IPS-18c (cell line): ENCODE measurements around the gene FNDC8.
"Not testable (repeated sequence)": the region's sequence is repeated elsewhere in the genome, so short reads cannot be mapped to it uniquely, and the experiment has no call there.

Source experiments
- H3K4me3 ChIP-seq: 2 replicates; pipeline ENCODE4 v1.7.0; 2013; ENCODE audit warnings: low read depth, mild to moderate bottlenecking, low read length, moderate library complexity; ENCODE audit not compliant: insufficient read depth
- H3K9me3 ChIP-seq: one replicate; pipeline ENCODE4 v1.6.1; 2013; ENCODE audit warnings: mild to moderate bottlenecking, low read length, moderate library complexity; ENCODE audit not compliant: control insufficient read depth, insufficient read depth

FNDC8 gene

DNA sequence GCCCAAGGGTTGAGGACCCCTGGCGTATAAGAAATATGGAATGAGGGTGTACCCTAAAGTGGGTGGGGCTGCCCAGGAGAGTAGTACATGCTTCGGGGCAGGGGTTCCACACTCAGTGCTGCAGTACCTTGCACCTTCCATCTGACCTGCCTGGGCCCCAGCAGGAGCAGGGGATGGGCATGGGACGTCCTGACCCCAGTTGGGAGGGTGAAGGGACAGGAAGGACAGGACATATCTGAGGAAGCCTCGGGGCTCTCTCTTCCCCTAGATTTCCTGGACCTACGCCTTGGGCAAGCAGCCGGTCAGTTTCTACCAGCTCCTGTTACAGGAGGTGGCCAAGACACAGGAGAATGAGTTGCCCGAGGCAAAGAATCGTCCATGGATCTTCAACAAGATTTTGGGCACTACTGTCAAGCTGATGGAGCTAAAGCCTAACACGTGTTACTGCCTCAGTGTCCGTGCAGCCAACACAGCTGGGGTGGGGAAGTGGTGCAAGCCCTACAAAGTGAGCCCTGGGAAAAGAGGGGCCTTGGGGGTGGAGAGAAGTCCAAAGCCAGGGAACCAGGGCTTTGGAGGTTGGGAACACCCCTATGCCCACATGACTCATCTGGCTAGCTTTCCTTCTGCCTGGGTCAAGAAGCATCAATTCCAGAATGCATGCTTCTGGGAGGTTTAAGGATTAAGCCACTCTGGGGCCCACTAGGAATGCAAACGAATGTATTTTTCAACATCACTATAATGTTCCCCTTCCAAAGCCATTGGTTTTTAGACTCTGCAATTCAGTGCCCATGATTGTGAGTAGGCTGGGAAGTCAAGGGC is 7.9 kb downstream of the FNDC8 start:
- no peaks in the 10 kb centered on the region for H3K9me3 ChIP-seq
- no peak overlapping the region for H3K4me3 ChIP-seq

DNA sequence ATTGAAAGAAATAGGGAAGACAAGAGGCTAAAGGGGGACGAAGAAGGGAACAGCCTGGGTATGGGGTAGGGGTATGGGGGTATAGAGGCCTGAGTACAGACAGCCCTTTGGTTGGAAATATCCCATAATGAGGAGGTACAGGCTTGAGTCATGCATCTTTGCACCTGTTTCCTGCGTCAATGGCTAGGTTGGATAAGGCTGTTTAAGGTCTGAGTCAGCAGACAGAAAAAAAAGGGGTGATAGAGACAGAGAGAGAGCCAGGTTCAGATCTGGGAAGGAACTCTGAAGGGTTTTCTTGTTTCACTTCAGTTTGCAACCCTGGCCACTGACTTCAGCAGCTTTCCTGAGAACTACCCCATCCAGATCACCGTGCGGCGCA is 8.5 kb downstream of the FNDC8 start:
- no peaks in the 10 kb centered on the region for H3K9me3 ChIP-seq
- H3K4me3 ChIP-seq: no peak overlapping the region

DNA sequence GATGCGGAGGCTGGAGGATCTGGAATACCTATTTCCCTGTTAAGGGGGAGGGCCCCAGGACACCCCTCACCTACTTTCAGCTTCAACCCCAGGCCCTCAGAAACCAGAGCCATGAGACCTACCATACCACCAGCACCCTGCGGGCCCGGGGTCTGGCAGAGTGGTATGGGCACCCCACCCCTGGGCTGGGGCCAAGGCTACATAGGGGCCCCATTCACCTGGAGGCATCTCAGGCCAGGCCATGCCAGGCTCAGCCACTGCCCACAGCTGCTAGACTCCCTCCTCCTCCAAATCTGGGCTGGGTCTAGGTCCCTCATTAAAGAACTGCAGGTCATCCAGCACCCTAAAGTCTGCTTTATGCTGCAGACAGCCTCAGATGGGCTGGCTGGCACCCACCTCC is 9.0 kb downstream of the FNDC8 start:
- Histone ChIP-seq H3K4me3 (no peak overlapping the region), H3K9me3 (no peaks in the 10 kb centered on the region)

DNA sequence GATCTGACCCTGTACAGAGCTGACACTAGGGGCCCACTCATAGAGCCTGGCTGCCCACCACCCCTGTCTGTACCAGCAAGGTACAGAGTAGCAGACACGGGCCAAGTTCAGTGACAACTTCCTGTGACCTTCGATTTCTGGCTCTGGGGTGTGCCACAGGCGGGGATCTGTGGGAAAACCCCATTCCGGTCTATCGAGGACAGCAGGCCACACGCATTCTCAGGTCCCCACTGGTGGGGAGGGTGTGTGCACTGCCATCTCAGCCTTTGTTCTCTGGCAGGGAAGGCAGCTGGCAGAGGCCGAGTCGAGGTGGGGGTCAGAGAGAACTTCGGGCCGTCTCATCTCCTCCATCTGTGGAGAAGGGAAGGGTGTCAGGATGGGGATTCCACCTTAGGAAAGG is 10.7 kb downstream of the FNDC8 start:
- H3K9me3 ChIP-seq: no peaks in the 10 kb centered on the region
- H3K4me3 ChIP-seq: no peak overlapping the region

DNA sequence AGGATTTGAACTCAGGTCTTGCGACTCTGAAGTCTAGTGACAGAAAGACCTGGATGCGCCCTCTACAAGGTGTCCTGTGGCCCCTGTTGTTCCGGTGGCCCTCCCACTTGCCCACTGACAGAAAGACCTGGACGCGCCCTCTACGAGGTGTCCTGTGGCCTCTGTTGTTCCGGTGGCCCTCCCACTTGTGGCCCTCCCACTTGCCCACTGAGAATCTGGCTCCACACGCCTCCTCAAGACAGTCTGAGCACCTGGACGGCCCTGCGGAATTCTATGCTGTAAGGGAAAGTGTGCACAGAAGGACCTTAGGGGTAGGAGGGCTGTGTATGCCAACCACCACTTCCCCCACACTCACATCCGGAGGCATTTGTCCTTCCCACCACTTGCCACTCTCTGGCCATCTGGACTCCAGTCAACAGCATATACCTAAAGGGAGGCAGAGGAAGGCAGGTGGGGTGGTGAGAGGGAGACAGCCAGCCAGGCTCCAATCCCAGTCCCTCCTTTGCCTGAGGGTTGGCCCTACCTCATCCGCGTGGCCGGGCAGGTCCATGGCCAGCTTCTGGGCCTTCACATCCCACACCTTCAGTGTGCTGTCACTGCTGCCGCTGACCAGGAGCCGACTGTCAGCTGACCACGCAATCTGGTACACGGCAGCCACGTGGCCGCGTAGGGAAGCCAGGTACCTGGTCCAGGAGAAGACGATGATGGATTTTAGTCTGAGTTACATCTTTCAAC is 11.6 kb downstream of the FNDC8 start:
- Histone ChIP-seq H3K4me3 (no peak overlapping the region), H3K9me3 (no peaks in the 10 kb centered on the region)

DNA sequence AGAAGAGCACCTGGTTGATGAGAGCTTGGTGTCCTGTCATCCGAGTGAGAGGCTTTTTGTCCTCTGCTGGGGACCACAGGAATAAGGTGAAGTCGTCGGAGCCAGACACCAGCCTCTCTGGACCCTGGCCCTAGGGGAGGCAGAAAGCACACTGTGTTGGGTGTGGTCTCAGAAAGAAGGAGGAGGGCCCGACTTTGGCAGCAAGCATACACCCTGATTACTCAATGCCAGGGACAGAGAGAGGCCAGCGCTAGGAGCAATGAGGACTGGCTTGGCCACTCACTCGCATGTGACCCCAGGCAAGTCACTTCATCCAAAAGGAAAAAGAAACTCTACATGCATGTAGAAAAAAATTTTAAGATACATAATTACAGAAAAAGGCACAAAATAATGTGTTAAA is 13.9 kb downstream of the FNDC8 start:
- H3K9me3 ChIP-seq: no peaks in the 10 kb centered on the region
- no peak overlapping the region for H3K4me3 ChIP-seq

DNA sequence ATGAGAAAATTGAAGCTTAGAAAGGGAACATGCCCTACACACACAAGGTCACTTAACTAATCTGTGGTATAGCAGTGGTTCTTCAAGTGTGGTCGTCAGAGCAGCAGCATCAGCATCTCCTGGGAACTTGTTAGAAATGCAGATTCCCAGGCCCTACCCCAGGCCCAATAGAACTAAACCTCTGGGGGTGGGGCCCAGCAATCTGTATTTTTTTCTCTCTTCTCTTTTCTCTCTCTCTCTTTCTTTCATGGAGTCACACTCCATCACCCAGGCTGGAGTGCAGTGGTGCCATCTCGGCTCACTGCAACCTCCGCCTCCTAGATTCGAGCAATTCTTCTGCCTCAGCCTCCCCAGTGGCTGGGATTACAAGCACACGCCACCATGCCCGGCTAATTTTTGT is 16.8 kb downstream of the FNDC8 start:
- Histone ChIP-seq H3K9me3 (peaks cover 2% of the 10 kb centered on the region), H3K4me3 (no peak overlapping the region)

DNA sequence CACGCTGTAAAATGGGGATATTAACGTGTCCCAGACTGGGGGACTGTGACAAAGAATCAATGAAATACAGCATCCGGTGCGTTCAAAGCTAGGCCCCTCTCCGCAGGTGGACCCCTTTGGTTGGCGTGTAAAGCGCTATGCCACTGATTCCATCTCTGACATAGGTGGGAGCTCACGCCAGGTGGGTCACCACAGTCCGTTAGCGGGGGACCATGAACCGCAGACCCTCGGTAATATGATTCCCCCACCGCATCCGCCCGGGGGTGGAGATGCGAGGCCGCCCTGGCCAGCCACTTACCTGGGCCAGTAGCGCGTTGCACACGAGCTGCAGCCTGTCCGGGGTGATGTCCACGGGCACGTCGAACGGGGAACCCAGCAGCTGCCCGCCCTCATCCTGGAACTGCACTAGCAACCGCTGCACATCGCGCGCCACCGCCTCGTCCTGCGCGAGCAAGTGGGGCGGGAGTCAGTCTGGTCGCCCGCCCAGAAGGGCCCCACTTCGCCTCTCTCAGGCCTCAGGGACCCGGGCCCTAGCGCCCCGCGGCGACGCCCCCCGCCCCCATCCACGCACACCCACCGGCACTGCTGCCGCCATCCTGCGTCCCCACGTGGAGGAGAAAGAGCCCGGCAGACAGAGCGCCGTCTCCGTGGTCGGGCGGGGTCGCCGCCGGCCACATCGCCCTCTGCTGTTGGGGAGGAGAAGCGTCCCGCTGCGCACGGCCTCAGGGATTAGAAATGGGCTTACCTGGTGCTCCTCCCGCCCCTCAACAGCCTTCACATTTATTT is 20.5 kb downstream of the FNDC8 start, which contains the start of gene NLE1:
Gene NLE1 (minus strand): TSS at position 623 of the 786 bp plus-strand sequence. CDS start 28 bp downstream, at position 595.
- H3K4me3 ChIP-seq: peak within 1 kb of the TSS; percentile 67

DNA sequence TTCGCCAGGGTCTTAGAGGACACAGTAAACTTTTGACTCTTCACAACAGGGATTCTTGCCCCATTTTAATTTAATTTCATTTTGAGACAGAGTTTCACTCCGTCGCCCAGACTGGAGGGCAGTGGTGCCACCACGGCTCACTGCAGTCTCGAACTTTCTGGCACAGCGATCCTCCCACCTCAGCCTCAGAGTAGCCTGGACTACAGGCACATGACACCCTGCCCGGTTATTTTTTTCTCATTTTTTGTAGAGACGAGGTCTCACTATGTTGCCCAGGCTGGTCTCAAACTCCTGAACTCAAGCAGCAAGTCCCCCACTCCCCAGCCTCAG is 21.0 kb downstream of the FNDC8 start:
- no peak overlapping the region for H3K4me3 ChIP-seq

More for the DNA sequence above, 20.5 kb downstream of the FNDC8 start, which contains the start of gene NLE1:
- peaks cover 2% of the 10 kb centered on the region for H3K9me3 ChIP-seq

DNA sequence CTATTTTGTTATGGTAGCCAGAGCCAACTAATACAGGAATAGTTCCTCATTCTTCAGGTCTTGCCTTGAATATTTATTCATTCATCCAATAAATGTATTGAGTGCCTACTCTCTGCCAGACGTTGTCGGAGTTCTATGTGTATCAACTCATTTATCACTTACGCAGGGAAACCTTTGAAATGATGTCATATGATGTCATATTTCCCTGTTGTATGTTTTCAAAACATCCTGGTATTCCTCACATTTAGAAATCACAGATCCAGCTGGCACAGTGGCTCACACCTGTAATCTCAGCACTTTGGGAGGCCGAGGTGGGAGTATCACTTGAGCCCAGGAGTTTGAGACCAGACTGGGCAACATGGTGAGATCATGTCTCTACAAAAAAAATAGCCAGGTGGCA is 23.4 kb downstream of the FNDC8 start:
- no peak overlapping the region for H3K4me3 ChIP-seq
- H3K9me3 ChIP-seq: peaks cover 2% of the 10 kb centered on the region

More for the DNA sequence above, 21.0 kb downstream of the FNDC8 start:
- peaks cover 2% of the 10 kb centered on the region for H3K9me3 ChIP-seq

DNA sequence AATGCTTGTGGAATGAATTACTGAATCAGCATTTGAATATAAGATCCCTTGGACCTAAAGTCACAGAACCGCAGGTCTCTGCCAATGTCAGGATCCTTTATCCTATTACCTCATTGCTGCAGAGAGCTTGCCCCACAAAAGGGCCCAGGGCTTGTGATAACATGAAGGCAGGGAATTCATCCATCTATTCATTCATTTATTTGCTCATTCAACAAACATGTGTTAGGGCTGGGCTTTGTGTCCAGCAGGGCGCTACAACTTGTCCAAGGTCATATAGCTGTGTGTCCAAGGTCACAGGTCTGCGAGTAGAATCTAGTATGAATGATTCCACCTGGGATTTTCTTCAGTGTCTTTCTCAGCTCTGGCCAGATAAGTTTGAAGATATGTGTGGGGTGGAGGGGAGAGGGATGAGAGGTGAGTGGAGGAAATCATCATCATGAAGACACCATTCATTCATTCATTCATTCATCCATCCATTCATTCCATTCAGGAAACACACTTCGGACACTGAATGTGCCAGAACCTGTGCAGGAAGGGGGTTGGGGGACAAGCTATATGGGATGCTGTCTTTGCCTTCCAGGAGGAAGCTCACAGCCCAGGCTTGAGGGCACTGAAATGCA is 24.9 kb downstream of the FNDC8 start:
- Histone ChIP-seq H3K9me3 (peaks cover 2% of the 10 kb centered on the region), H3K4me3 (no peak overlapping the region)

DNA sequence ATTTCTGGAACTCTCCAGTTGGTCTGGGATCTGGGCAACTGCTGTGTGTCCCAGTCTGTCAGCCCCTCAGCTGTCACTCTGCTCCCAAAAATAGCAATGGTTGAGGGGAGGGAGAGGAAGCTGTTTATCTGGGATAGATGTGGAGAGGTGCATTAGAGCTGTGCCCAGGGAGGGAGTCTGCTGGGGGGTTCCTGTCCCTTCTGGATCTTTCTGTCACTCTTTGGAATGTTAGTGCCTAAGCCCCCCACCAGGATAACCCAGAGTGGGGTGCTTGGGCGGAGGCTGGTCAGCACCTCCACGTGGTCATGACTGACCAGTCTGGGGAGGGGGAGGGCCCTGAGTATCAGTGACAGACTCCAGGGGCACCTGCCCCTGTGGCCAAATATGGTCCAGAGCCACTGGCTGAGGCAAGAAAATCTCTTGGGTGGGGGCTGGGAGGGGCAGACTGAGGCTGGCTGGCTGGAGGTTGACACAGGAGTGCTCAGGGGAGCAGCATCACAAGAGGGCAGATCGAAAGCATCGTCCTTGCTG is 26.0 kb downstream of the FNDC8 start, which contains the start of gene UNC45B:
Gene UNC45B (plus strand): TSS at position 443 of the 531 bp plus-strand sequence. CDS start 447 bp downstream, outside the sequence.
- no peaks in the 10 kb centered on the region for H3K9me3 ChIP-seq
- no peak within 1 kb of the TSS for H3K4me3 ChIP-seq

DNA sequence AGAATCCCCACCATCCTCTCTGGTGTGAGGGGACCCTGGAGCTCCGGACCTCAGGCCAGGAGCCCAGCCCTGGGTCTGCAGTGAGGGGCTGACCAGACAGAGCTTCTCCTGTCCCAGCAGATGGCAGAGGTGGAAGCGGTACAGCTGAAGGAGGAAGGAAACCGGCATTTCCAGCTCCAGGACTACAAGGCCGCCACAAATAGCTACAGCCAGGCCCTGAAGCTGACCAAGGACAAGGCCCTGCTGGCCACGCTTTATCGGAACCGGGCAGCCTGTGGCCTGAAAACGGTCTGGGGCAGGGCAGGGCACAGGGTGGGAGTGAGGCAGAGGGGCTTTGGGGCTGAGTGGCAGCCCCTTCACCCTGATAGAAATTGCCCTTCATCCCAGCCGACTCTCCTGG is 26.7 kb downstream of the FNDC8 start:
- no peak overlapping the region for H3K4me3 ChIP-seq

DNA sequence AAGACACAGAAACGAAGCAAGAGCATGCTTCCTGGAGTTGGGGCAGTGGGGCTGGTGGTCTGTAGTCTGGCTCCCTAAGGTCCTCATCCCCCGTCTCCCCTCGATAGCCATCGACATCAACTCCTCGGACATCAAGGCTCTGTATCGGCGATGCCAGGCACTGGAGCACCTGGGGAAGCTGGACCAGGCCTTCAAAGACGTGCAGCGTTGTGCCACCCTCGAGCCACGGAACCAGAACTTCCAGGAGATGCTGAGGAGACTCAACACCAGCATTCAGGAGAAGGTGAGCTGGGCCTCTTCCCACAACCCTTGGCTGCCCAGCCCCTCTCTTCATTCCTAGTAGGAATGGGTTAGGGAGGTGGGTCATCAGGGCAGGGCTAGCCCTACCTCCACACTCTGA is 28.5 kb downstream of the FNDC8 start:
- no peak overlapping the region for H3K4me3 ChIP-seq
- no peaks in the 10 kb centered on the region for H3K9me3 ChIP-seq

More for the DNA sequence above, 26.7 kb downstream of the FNDC8 start:
- no peaks in the 10 kb centered on the region for H3K9me3 ChIP-seq

DNA sequence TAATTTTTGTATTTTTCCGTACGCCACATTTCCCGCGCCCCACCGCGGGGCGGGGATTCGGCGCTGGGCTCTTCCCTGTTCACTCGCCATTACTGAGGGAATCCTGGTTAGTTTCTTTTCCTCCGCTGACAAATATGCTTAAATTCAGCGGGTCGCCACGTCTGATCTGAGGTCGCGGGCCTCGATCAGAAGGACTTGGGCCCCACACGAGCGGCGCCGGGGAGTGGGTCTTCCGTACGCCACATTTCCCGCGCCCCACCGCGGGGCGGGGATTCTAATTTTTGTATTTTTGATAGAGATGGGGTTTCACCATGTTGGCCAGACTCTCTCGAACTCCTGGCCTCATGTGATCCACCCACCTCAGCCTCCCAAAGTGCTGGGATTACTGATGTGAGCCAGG is 29.7 kb downstream of the FNDC8 start:
- H3K9me3 ChIP-seq, H3K4me3 ChIP-seq: not testable (repeated sequence)

DNA sequence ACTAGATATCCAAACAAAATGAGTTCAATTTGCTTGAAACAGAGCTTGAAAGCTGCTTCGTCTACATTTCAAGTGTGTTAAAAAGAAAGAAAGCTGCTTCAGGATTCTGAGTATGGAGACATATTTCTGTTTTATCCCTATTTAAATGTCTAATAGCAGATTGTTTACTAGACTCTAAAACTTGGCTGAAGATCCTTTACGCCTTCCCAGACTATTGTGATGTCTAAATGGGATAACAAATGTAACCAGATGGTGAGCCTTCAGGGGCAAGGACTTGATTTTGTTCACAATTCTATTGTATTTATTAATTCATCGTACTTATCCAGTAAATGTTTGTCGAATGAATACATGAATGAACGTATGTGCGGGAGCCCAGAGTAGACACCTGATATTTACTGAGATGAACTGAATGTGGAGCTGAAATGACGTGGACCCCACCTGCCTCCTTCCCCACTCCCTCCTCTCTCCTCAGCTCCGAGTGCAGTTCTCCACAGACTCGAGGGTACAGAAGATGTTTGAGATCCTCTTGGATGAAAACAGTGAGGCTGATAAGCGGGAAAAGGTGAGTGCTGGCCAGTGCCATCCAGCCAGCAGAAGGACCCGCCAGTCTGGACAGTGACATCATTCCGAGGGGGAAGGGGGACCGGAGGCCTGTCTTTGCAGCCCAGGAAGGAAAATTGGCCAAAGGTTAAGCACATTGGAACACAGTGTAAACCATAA is 31.2 kb downstream of the FNDC8 start:
- Histone ChIP-seq H3K4me3 (no peak overlapping the region), H3K9me3 (no peaks in the 10 kb centered on the region)
